OCI-LY7 (cell line): Measurements from ENCODE around the gene HACD1.

Source experiments
- EZH2phosphoT487 ChIP-seq: fragments of 200-600 bp; sonication (generic); IDR thresholded peaks from 2 replicates; pipeline ENCODE4 v1.6.1; 2018; ENCODE audit warnings: low read depth, borderline replicate concordance, mild to moderate bottlenecking, mixed run types, antibody characterized with exemption, low read length, moderate library complexity, mixed read lengths
- TF ChIP-seq, protein P1 (sequence below): fragments of 200-600 bp; sonication (generic); conservative IDR thresholded peaks from 2 replicates; pipeline ENCODE4 v1.5.1; 2014; ENCODE audit warnings: mild to moderate bottlenecking, antibody characterized with exemption, low read length, moderate library complexity, mixed read lengths

DNA sequence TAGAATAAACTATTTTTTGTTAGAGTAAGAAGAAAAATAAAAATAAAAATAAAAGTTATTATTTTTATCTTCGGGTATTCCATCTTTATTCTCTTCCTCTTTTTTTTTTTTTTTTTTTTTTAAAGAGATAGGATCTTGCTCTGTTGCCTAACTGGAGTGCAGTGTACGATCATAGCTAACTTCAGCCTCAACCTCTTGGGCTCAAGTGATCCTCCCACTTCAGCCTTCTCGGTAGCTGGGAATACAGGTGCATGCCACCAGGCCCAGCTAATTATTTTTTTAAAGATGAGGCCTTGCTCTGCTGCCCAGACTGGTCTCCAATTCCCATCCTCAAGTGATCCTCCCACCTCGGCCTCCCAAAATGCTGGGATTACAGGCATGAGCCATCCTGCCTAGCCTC lies 42.2 kb upstream of the HACD1 start:
- TF ChIP-seq, protein P1, sequence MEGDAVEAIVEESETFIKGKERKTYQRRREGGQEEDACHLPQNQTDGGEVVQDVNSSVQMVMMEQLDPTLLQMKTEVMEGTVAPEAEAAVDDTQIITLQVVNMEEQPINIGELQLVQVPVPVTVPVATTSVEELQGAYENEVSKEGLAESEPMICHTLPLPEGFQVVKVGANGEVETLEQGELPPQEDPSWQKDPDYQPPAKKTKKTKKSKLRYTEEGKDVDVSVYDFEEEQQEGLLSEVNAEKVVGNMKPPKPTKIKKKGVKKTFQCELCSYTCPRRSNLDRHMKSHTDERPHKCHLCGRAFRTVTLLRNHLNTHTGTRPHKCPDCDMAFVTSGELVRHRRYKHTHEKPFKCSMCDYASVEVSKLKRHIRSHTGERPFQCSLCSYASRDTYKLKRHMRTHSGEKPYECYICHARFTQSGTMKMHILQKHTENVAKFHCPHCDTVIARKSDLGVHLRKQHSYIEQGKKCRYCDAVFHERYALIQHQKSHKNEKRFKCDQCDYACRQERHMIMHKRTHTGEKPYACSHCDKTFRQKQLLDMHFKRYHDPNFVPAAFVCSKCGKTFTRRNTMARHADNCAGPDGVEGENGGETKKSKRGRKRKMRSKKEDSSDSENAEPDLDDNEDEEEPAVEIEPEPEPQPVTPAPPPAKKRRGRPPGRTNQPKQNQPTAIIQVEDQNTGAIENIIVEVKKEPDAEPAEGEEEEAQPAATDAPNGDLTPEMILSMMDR = no peak
- no peak for TF ChIP-seq EZH2phosphoT487
